Left cardiac atrium (tissue), 4 donors: ENCODE data around the gene ATOH8. TPM values are rescaled to one million over a fixed set of nuclear protein-coding genes. Genes with fewer than 3 reads are reported as not detected.
A peak's percentile ranks its signal among the peaks of the same experiment; 100 is the strongest.

Source experiments
- ATAC-seq, 2 donors: fragments of 200-7000 bp; cut with Tn5 transposase; one replicate each; pipeline ENCODE4 v1.9.1; 2020; ENCODE audit warnings: mild to moderate bottlenecking in 2 of 2, moderate library complexity in 2 of 2
- DNase-seq: peaks from one replicate; pipeline ENCODE4 v3.0.0-alpha.2; 2020
- intact Hi-C, 2 donors: fragments of 100-400 bp; cut with DNase I; formaldehyde crosslinking; loops; one replicate each; pipeline versions ENCODE4 v1.14.1 to v1.15.1; 2022 to 2023
- total RNA-seq, 2 donors: library from RNA; stranded (reverse); fragmentation: NEBNext Ultra II Directional; extraction: Animal tissue kit (Norgen Biotek cat#: 25700); gene quantifications; one replicate each; pipeline ENCODE4 v1.2.1, GENCODE V29; 2021
- donor health status: DM: no; HTN: yes; CAD: no.
- donor health status: DM: no; HTN: yes; CAD: no; lungs with severe emphysema.
- donor health status: DM: yes; HTN: yes; CAD: no.
- donor health status: Dilated cardiomyopathy.

The ATOH8 gene
- total RNA-seq, 2 donors from 2014 or later, result 23.4 to 29.1 TPM

DNA sequence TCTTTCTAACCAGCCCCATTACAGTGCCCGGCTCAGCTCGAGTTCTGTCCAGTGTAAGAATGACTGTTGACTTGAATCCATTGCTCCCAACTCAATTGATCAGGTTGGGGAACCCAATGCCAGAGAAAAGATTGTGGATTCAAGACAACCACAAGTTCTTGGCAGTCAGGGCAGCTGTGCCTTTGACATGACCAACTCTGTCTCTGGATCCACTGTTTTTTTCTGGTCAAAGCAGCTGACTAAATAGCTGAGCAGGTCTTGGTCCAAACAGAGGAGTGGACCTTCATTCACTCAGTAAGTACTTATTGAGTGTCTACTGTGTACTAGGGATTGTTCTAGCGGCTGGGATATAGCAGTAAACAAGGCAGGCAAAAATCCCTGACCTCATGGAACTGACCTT is 6.3 kb upstream of the ATOH8 start:
- ATAC-seq, result no peak
- intact Hi-C loops, result no loop called here
- DNase-seq, result no peak

DNA sequence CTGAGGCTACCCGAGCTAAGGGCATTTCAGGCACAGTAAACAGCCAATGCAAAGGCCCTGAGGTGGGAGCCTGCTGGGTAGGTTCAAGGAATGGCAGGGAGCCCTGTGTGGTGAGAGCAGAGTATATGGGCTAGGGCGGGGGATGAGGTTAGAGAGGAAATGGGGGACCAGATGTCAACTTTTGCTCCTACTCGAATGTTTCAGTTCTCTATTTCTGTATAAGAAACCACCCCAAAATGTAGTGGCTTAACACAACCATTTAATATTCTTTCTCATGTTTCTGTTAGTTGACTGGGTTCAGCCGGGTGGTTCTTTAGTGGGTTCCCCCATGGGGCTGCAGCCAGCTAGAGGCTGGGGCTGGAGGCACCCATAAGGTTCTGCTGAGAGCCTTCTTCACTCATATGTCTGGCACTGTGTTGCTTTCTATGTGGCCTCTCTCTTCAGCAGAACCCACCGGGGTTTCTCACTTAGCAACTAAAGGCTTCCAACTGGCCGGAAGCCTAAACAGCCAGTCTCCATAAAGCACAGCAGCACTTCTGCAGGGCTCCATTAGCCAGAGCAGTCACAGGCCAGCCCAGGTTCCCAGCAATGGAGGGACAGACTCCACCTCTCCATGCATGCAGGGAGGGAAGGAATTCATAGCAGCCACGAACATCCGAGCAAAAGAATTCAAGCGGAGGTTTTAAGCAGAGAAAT is 5.6 kb upstream of the ATOH8 start:
- no peak for DNase-seq
- intact Hi-C loops, result no loop called here
- no peak for ATAC-seq

DNA sequence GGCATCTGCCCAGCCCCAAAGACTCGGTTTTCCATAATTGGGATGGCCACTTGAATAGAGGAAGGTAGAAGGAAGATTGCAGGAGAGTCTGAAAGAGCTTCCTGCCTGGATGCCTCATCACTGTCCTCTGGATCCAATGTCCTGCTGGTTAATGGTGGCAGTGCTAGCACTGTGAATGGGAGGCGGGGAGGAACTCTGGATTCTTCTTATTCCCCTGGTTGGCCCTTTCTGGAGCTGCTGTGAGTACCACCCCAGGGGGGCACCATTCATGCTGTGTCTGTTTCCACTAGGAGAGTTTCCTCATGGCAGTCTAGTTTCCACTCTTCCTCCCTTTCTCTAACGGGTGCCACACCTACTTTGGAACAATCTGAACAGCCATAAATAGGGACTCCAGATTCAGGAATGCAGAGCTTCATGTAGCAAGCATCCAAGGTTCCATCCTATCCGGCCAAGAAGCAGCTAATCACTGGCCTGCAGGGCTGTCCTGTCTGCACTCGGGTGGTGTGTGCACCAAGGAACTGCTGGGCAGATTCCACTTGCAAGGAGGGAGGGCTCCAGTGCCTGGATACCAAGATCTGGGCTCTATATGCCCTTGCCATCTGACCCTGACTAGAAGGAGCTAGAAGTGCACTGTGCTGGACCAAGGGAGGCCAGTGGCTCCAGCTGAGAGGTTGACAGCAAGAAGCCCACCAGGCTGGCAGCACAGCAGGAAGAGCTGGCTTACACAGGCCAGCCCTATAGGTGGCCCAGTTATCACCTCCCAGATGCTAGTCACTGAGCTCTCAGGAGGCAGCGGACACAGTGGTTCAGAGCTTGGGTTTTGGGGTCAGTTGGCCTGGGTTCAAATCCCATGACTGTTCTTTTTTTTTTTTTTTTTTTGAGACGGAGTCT is 4.6 kb upstream of the ATOH8 start:
- ATAC-seq (peak in 1 of 2 donors; percentile 15), DNase-seq (no peak)
- intact Hi-C loops, result no loop called here

GRCh38 chr2:85750587-85751575 is 2.9 kb upstream of the ATOH8 start:
- intact Hi-C loops, result loop anchor here in 1 of 2 donors (2.0 kb wide), 1 partner anchor 48 kb away; no protein-coding TSS in a partner anchor
- DNase-seq (peak; percentile 76), ATAC-seq (peak; percentile 53 to 56)

DNA sequence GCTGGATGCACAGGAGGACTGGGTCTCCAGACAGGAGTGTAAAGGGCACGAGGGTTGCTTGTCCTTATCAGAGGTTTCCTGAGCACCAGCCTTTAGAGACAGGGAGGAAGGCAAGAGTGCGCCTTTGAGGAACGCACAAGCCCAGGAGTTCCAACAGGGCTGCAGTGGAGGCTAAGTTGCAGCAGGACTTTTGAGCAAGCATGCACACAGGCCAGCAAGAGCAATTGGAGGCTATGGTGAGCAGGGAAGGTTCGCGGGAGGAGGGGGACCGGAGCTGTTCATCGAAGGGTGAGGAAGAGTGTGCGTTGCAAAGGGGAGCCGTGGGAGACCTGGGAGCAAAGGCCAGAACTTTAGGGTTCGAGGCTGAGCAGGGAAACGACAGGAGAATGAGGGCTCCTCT is 2.2 kb upstream of the ATOH8 start:
- no peak for ATAC-seq
- DNase-seq, result no peak
- intact Hi-C loops, result loop anchor here in 1 of 2 donors (2.0 kb wide), 1 partner anchor 47 kb away; no protein-coding TSS in a partner anchor

DNA sequence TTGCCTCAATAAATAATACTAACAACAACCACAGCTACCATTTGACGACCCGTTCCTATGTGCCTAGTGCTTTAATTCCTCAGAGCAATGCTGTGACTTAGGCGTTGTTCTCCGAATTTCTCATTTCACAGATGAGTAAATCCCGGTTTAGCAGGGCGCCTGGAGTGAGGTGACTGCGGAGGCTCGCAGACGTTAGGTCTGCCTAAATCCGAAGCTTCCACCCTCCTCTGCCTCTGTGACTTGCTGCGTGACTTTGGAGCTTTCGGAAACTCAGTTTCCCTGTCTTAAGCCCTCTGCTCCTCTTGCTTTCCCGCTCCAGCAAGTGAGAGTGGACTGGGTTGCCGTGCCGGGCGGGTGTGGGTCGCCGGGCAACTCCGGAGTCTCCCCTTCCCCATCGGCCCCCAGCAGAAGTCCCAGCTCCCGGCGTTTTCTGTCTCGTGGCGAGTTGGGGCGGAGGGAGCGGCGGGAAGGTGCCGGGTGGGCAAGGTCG is 711 bp upstream of the ATOH8 start:
- ATAC-seq (no peak), DNase-seq (no peak)
- intact Hi-C loops, result no loop called here

- no peak for DNase-seq
- intact Hi-C loops, result no loop called here
- ATAC-seq, result peak; percentile 20 to 27
Measured at GRCh38 chr2:85754313-85755095, 713 bp downstream of the ATOH8 start.

DNA sequence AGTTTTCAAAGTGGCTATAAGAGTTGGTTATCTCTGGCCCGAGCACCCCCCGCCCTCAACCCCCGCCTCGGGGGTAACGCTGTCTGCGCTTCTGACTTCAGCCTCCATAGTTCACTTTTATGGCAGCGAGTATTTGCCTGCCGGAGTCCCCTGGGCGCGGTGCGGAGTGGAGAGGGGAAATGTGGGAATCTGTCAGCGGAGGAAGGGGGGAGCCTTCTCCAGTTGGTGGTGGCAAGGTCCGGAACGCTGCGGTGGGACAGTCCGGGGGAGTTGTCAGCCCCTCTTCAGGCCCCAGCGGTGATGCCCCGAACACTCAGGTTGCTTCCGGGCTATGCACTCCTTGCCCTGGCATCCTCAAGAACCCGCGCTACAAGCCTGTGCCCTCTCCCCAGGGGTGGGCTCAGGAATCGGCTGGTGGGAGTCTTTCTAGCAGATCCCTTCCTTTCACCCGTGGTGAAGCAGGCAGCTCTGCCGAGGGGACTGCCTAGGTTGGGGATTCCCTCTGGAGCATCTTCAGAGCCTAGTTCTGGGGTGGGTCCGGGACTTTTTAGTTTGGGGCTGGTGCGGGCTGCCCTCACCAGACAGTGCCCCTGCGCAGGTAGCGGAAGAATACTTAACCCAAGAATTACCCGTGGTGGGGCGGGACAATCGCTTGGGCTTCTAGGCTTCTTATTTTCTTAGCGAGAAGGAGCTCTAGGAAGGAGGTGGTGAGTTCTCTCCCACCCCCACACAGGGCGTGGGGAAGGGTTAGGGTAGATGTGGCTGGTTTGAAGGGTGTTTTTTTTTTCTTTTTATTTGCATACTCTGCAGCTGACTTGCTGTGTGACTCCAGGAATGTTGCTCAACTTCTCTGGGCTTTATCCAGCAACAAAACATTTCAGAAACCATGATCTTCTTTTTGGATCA is 1.6 kb downstream of the ATOH8 start:
- peak in 1 of 2 donors; percentile 5 for ATAC-seq

DNA sequence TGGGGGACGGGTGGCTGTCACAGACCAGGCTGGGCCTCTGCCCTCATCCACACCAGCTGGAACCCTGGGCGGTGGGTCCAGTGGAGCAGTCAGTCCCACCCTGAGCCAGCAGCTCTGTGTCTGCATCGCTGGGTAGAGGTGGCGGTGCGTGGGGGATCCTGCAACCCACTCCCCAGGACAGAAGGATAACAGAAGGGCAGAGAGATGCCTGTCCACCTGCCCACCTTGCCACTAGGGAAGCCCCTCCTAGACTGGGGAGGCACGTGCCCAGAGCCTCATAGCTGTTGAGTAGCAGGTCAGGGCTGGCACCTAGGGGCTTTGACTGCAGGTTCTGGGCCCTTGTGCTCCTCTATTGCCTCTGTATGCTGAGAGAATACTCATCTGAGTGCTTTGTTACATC is 2.4 kb downstream of the ATOH8 start:
- intact Hi-C loops, result no loop called here
- ATAC-seq (no peak), DNase-seq (no peak)

More for the DNA sequence above, 1.6 kb downstream of the ATOH8 start:
- intact Hi-C loops, result no loop called here
- no peak for DNase-seq

GRCh38 chr2:85756822-85757435 is 3.1 kb downstream of the ATOH8 start:
- DNase-seq (no peak), ATAC-seq (no peak)
- intact Hi-C loops, result no loop called here

GRCh38 chr2:85757860-85758259 is 4.1 kb downstream of the ATOH8 start:
- DNase-seq (no peak), ATAC-seq (no peak)
- intact Hi-C loops, result no loop called here

DNA sequence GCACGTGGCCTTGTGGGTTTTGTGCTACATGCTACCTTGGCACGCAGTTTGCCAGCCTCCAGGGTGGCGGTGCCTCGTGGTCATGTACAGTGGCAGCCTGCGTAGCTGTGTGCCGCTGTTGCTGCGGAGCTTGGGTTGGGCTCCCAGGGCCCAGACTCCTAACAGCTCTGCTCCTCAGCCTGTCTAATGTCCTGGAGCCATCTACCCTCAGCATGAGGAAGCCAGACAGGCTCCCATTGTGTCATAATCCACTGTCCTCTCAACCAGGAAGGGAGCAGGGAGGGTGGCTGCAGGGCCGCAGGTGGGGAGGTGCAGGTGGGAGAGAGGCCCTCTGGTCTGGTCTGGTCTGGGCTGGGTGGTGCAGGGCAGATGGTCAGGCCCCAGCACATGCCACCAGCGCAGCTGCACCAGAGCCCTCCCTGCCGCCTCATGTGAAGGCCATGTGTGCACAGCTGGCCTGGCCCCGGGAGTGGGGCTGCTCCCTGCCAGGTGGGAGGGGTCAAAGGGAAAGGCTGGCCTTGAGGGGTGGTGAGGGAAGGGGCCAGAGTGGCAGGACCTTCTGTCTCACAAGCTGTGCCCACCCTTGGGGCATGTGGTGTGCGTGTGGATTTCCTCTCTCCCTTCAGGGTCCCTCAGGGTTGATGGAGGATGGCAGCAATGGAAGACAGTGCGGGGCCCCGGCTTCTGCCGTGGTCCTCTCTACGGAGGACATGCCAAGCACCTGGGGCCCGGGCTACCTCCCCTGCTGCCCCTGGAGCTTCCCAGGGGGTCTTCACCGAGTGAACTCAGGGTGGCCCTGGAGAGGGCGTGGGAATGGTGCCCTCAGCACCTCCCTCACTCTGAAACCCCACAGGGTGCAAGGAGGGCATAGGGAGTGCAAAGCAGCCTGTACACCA is 4.8 kb downstream of the ATOH8 start:
- peak in 1 of 2 donors; percentile 5 for ATAC-seq
- intact Hi-C loops, result no loop called here
- DNase-seq, result no peak

DNA sequence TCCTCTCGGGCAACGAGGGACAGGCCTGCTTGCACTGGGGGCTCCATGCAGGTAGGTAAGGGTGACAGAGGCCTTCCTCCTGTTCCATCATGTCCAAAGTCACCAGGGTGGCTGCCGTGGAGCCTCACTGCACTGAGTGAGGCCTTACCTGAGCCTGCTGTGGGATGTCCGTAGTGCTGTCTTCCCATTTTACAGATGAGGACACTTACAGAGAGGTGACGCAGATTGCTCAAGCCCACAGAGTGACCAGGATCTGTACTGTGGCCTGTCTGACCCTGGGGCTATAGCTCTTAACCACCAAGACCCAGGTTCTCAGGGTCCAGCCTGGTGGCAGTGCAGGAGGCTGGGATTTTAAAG is 5.4 kb downstream of the ATOH8 start:
- no peak for DNase-seq
- intact Hi-C loops, result no loop called here
- ATAC-seq, result no peak

GRCh38 chr2:85760371-85760770 is 6.6 kb downstream of the ATOH8 start:
- ATAC-seq, result no peak

GRCh38 chr2:85760872-85761271 is 7.1 kb downstream of the ATOH8 start:
- intact Hi-C loops, result no loop called here
- ATAC-seq, result no peak

More at GRCh38 chr2:85760371-85760770, 6.6 kb downstream of the ATOH8 start:
- DNase-seq, result no peak
- intact Hi-C loops, result no loop called here

DNA sequence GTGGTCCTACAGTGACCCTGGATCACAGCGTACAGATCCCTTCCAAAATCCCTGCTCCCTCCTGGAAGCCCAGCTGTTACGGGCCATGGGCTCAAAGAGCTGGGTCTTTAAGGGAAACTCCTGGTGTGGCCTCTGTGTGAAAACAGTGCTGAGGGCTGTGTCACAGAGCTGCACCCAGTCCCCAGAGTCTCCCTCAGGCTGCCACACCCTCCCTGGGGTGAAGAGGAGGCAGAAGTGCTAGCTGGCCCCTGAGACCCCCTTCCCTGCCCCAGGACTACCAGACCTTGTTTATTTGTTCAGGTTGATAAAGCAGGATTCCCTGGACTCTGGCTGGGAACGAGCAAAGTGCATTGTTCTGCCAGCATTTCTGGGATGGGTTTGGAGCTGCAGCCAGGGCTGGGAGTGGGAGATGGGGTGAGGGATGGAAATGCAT is 7.7 kb downstream of the ATOH8 start:
- DNase-seq (no peak), ATAC-seq (no peak)
- intact Hi-C loops, result no loop called here

More at GRCh38 chr2:85760872-85761271, 7.1 kb downstream of the ATOH8 start:
- no peak for DNase-seq
